Activated CD4-positive, alpha-beta T cell treated with anti-CD3 and anti-CD28 coated beads for 4 hours (primary cell): ENCODE results near the gene ZNF670.
A peak's percentile ranks its signal among the peaks of the same experiment; 100 is the strongest.
"Not testable (repeated sequence)": the region's sequence is repeated elsewhere in the genome, so short reads cannot be mapped to it uniquely, and the experiment has no call there.

ENCODE experiments used
- DNase-seq, 2 donors: peaks; one replicate each; pipeline ENCODE4 v3.0.0-alpha.2; 2020

ZNF670 gene

GRCh38 chr1:247078258-247079140 lies at the start of gene ZNF670:
Gene ZNF670, minus strand, starts transcription at chr1:247078811. Its CDS starts 215 bp downstream, at chr1:247078596.
- DNase-seq = peak; percentile 85 to 89

DNA sequence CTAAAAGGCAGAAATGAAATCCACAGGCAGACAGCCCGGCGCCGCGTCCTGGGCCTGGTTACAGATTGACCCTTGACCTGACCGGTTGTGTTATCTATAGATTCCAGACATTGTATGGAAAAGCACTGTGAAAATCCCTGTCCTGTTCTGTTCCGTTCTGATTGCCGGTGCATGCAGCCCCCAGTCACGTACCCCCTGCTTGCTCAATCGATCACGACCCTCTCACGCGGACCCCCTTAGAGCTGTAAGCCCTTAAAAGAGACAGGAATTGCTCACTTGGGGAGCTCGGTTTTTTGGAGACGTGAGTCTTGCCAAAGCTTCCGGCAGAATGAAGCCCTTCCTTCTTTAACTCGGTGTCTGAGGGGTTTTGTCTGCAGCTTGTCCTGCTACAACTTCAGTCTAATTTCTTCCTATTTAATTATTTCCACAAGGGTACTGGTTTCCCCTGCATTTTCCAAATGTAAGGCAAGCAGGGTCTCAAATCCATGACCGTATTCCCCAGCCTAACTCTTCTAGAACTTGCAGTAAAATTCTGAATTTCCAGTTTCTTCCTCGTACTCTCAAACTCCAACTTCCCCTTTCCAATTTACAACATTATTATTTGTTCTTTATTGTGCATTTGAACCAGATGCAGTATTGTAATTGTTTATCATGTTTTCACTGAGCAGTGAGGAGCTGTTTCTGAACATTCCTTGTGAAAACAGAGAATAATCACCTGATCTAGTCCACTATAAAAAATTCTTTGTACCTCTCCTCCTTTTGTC lies 49.1 kb upstream of the ZNF670 start:
- DNase-seq = not testable (repeated sequence)

DNA sequence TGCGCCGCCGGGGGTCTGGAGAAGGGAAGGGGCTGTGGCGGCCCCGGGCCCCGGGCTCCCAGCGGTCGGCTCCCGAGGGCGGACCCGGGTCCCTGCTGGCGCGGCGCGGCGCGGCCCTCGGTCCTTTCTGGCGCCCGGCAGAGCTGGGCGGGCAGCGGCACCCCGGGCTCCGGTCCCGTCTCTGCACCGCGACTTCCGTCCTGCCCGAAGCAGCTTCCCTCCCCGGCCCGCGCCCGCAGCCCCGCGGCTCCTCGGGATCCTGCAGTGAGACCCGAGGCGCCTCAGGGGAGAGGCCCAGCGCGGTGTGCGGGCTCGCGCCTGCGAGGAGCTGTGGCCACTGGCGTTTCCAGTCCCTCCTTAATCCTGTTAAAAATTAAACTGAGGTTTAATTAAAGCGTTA lies 48.0 kb upstream of the ZNF670 start:
- DNase-seq = not testable (repeated sequence)

- DNase-seq = not testable (repeated sequence)
Observed at GRCh38 chr1:247126166-247126565, 47.6 kb upstream of the ZNF670 start.

GRCh38 chr1:247121382-247121781 lies 42.8 kb upstream of the ZNF670 start:
- DNase-seq = no peak

DNA sequence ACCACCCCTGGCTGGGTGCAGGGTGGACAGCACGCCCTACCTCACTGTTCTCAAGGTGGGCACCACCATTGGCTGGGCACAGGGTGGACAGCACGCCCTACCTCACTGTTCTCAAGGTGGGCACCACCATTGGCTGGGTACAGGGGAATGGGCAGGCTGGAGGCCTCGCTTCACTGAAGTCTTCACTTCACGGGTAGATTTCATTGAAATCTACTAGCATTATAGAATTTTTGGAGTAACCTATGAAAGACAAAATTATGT lies 41.7 kb upstream of the ZNF670 start:
- not testable (repeated sequence) for DNase-seq

DNA sequence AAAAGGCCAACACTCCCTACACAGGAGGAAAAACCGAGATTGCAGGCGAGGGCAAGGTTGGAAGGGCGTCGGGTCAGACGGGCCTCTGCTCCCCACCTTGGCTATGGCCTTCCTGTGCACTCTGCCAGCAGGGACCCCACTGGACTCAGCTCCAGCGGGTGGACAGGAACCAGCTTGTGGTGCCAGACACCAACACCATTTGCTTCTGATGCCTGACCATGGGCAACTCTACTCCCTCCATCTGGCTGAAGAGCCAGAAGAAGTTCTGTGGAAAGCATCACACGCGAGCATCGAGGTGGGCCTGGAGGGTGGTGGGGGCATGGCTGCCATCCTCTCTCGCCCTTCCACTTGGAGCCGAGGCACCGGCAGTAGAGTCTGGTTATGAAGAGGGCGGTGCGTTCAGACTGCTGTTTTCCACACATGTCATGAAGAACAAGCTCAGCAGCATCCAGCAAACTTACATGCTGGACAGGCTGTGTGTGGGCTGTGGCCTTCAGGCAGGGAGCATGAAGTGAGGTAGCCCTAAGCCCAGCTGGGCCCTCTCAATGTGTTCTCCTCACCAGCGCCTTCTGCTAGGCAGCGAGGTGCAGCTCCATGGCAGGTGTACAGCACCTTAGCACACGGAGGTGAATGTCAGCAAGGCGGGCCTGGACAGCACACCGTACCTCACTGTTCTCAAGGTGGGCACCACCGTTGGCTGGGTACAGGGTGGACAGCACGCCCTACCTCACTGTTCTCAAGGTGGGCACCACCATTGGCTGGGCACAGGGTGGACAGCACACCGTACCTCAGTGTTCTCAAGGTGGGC lies 41.2 kb upstream of the ZNF670 start:
- no peak for DNase-seq

DNA sequence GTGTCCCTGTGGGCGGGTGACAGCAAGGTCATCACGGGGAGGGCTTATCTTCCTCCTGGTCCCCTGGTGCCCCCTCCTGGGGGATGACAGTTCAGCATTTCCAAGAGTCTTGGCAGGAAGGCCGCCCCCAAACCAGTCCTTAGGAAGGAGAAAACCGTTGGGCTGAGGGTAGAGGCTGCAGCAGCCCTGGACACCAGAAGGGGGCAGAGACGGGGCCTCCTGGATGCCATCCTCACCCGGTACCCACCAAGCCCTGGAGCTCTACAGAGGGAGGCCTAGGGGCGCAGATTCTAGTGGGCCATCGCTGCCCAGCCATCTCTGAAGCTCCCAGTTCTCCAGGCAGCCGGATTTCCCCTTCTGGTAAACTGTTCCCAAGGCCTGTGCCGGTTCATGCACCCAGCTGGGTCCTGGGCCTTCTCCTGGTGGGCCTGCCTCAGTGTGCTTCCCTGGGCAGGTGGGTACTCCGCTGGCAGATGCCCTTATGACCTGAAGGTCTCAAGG lies 40.4 kb upstream of the ZNF670 start:
- no peak for DNase-seq

GRCh38 chr1:247115545-247115944 lies 36.9 kb upstream of the ZNF670 start:
- DNase-seq = no peak

GRCh38 chr1:247115141-247115510 lies 36.5 kb upstream of the ZNF670 start:
- DNase-seq = no peak

- DNase-seq = no peak
Observed at GRCh38 chr1:247114351-247115140, 35.9 kb upstream of the ZNF670 start.

DNA sequence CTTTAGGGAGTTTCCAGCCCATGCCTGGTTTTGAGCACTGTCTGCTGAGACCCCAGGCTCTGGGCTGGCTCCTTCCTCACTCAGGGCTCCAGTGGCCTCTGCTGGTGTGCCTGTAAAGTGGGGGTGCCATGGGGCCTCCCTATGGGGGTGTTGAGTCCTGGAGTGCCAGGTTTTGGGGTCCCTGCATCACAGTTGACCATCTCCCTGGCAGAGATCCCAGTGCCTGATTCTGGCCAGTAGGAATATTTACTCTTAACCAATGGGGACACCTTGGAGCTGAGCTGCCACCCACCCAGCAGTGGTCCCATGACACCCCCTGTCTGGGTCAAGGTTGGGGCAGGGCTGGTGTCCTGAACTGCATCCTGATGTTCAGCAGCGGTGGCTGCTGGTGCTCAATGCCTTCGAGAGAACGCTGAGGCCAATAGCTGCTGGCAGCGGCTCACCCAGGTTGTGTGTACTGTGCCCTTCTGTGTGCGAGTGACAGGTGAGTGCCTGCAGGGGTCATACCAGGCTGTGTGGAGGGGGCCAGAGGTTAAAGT lies 35.2 kb upstream of the ZNF670 start:
- no peak for DNase-seq

GRCh38 chr1:247113094-247113497 lies 34.5 kb upstream of the ZNF670 start:
- no peak for DNase-seq

- no peak for DNase-seq
Observed at GRCh38 chr1:247112479-247112781, 33.8 kb upstream of the ZNF670 start.

DNA sequence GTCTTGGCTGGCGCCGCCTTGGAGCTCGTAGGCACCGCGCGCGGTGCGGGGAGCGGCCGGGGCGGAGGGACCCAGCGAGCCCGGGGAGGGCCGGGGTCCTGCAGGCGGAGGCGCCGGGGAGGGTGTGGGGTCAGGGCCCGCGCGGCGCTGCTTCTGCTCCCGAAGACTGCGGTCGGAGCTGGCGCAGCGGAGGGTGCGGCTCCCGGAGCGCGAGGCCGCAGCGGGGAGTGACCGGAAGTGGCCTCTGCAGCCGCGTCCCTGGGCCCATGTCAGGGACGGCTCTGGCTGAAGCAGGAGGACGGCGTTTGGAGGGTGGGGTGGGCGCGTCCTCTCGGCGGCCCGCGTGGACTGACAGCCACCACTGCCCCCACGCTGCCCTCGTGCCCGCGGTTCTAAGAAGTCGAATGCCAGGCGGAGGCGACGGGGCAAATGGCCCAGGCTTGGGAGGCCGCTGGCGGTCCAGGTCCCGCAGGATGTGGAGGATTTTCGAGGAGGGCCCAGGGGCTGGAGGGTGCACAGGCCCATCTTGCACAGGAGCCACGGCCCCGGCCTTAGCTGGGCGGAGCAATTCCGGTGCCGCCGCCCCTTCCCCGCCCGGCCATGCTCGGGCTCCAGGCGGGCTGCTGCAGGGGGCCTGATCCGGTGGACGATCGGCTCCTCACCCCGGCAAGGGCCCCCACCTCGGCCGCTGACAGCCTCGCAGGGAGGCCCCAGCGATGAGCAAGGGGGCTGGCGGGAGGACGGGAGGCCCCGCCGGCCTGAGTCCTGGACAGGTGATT lies 33.3 kb upstream of the ZNF670 start:
- DNase-seq = no peak

- DNase-seq = no peak
Observed at GRCh38 chr1:247111259-247111699, 32.7 kb upstream of the ZNF670 start.

DNA sequence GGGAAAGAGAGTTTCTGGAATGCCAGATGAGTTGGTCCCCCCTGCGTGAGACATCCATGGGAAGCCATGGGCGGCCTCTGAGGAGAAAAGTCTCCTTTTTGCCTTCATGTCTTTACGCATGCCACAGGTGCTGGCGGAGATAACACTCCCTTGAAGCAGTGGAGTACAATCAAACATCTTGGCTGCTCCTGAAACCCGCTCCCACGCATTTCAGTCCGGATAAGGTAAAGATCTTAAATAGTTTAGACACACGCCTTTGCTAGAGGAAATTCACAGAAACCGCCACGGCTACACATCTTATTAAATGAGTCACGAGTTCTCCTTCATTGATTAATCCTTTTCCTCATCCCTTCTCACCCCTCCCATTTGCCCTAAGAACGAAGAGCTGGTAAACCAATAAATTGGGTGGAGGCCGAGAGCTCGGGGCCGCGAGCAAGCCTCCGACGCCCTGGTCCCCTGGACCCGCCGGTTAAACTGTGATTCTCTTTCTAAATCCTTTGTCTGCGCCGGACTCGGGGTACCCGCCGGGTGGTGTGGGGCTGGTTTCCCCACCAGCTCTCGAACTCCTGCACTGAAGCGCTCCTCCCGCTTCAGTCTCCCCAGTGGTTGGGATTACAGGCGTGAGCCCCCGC lies 32.1 kb upstream of the ZNF670 start:
- peak; percentile 43 to 46 for DNase-seq

- DNase-seq = no peak
Observed at GRCh38 chr1:247107694-247108093, 29.1 kb upstream of the ZNF670 start.

- no peak for DNase-seq
Observed at GRCh38 chr1:247105966-247106365, 27.4 kb upstream of the ZNF670 start.

DNA sequence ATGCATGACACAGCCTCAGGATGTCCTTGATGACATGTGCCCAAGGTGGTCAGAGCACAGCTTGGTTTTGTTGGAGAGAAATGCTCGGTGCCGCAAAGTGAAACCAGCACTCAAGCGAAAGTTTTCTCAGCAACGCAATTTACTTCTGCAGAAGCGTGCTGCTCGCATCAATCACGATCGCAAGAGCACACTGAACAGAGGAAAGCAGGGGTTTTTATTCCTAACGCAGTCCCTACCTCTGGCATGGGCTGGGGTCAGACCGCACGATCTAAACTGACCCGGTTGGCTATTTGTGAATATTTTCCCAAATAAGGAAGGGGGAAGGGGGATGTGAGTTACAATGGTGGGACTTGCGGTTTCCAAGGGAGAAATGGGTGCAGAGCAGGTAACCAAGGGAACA lies 26.4 kb upstream of the ZNF670 start:
- no peak for DNase-seq
